GM23338 (cell line): ENCODE data around the gene STMN3.

Experiments used
- CTCF ChIP-seq, 2 experiments: fragments of 200-600 bp in 1 of 2; sonication (generic) in 1 of 2; conservative IDR thresholded peaks; 2 replicates each; pipeline versions ENCODE4 v1.5.1 to v1.6.1; 2016 to 2017; ENCODE audit warnings: antibody characterized with exemption in 2 of 2, low read depth in 2 of 2, mild to moderate bottlenecking in 2 of 2, moderate library complexity in 1 of 2
- EZH2 ChIP-seq: fragments of 200-600 bp; sonication (generic); IDR thresholded peaks from one replicate; pipeline ENCODE4 v1.8.0; 2017; ENCODE audit warnings: antibody characterized with exemption, mild to moderate bottlenecking, low read depth; ENCODE audit not compliant: unreplicated experiment
- EZH2phosphoT487 ChIP-seq: fragments of 200-600 bp; sonication (generic); IDR thresholded peaks from one replicate; pipeline ENCODE4 v1.8.1; 2018; ENCODE audit warnings: antibody characterized with exemption; ENCODE audit not compliant: unreplicated experiment
- JUNB ChIP-seq: IDR thresholded peaks from one replicate; pipeline ENCODE4 v1.6.1; 2016; ENCODE audit warnings: antibody characterized with exemption; ENCODE audit not compliant: unreplicated experiment
- NANOG ChIP-seq: IDR thresholded peaks from 2 replicates; pipeline ENCODE4 v1.6.1; 2016; ENCODE audit warnings: antibody characterized with exemption, borderline replicate concordance
- POLR2AphosphoS5 ChIP-seq: IDR thresholded peaks from 2 replicates; pipeline ENCODE4 v1.6.1; 2016; ENCODE audit warnings: antibody characterized with exemption, low read depth
- STAT1 ChIP-seq: IDR thresholded peaks from one replicate; pipeline ENCODE4 v1.6.1; 2016; ENCODE audit warnings: antibody characterized with exemption; ENCODE audit not compliant: unreplicated experiment
- TF ChIP-seq, protein P1 (sequence below): IDR thresholded peaks from one replicate; pipeline ENCODE4 v1.6.1; 2018; ENCODE audit warnings: antibody characterized with exemption; ENCODE audit not compliant: unreplicated experiment

DNA sequence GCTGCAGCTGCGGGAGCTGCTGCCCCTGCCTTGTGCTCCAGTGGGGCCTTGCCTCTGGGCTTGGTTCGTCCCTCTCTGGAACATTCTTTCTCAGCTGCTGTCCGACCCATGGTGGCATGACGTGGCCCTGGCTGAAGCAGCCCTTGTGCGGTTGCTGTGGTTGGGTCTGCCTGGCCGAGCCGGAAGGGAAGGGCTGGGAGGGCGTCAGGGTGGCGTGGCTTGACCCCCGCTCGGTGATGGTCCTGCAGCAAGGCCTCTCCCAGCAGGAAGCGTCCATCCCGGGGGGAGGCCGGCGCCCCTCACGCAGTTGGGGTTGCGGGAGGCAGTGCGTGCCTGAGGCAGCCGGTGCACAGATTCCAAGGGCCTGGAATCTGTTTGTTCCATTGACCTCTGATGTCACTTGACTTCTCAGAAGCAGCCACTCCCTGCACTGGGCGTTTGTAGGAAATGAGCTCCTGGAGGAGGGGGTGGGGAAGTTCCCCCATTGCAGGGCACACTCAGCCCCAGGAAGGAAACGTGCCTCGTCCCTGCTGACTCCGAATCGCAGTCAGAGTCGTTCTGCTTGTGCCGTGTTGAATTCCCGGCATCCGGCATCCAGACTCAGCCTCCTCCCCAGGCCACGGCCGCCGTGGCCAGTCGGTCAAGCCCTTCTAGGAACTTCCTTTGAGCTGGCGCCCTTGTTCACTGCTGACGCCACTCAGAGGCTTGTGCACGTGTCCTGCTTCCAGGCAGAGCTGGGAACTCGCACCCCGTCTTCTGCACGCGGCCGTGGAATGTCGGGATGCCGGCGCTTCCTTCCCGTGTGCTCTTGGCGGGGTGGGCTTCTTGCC, 33.5 kb upstream of the STMN3 start:
- TF ChIP-seq EZH2phosphoT487 (no peak), POLR2AphosphoS5 (no peak), CTCF (conservative IDR thresholded peaks at IDR 0.05; ENCODE audit: low read depth in 2 of 2) (no peak), JUNB (no peak), EZH2 (no peak), NANOG (no peak), STAT1 (no peak)
- TF ChIP-seq, protein P1, sequence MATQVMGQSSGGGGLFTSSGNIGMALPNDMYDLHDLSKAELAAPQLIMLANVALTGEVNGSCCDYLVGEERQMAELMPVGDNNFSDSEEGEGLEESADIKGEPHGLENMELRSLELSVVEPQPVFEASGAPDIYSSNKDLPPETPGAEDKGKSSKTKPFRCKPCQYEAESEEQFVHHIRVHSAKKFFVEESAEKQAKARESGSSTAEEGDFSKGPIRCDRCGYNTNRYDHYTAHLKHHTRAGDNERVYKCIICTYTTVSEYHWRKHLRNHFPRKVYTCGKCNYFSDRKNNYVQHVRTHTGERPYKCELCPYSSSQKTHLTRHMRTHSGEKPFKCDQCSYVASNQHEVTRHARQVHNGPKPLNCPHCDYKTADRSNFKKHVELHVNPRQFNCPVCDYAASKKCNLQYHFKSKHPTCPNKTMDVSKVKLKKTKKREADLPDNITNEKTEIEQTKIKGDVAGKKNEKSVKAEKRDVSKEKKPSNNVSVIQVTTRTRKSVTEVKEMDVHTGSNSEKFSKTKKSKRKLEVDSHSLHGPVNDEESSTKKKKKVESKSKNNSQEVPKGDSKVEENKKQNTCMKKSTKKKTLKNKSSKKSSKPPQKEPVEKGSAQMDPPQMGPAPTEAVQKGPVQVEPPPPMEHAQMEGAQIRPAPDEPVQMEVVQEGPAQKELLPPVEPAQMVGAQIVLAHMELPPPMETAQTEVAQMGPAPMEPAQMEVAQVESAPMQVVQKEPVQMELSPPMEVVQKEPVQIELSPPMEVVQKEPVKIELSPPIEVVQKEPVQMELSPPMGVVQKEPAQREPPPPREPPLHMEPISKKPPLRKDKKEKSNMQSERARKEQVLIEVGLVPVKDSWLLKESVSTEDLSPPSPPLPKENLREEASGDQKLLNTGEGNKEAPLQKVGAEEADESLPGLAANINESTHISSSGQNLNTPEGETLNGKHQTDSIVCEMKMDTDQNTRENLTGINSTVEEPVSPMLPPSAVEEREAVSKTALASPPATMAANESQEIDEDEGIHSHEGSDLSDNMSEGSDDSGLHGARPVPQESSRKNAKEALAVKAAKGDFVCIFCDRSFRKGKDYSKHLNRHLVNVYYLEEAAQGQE, result no peak
